Measurements from ENCODE around the gene ITM2C.

DNA sequence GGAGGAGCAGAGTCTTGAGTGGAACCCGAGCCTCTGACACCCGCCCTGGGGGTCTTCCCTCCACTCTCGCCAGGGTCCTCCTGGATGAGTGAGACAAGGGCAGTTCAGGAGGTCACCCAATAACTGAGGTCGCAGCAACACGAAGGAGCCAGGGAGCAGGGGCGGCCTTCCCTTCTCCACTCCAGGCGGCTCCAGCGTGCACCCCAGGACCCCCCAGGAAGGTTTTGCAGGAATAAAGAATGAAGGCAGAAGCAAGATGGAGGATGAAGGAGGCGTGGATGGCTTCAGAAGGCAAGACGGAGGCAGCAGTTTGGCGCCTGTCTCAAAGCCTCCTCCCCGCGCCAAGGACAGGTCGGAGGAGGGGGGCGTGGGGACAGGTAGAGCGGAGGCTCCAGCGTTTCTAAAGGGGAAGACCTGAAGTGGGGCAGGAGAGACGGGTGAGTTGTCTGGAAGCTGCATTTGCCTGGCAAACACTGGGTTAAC is 579 bp upstream of the ITM2C start:
- no peak for TF ChIP-seq ZNF24 (tag by site-specific recombination; IDR thresholded peaks at IDR 0.05)
- TF ChIP-seq GLI4 (tag by site-specific recombination; IDR thresholded peaks at IDR 0.05): no peak
- TF ChIP-seq, protein P1, sequence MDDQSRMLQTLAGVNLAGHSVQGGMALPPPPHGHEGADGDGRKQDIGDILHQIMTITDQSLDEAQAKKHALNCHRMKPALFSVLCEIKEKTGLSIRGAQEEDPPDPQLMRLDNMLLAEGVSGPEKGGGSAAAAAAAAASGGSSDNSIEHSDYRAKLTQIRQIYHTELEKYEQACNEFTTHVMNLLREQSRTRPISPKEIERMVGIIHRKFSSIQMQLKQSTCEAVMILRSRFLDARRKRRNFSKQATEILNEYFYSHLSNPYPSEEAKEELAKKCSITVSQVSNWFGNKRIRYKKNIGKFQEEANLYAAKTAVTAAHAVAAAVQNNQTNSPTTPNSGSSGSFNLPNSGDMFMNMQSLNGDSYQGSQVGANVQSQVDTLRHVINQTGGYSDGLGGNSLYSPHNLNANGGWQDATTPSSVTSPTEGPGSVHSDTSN (CRISPR knock-in tag; IDR thresholded peaks at IDR 0.05): no peak
- no peak for TF ChIP-seq ZNF175 (tag by site-specific recombination; IDR thresholded peaks at IDR 0.05)
- TF ChIP-seq, protein P2, sequence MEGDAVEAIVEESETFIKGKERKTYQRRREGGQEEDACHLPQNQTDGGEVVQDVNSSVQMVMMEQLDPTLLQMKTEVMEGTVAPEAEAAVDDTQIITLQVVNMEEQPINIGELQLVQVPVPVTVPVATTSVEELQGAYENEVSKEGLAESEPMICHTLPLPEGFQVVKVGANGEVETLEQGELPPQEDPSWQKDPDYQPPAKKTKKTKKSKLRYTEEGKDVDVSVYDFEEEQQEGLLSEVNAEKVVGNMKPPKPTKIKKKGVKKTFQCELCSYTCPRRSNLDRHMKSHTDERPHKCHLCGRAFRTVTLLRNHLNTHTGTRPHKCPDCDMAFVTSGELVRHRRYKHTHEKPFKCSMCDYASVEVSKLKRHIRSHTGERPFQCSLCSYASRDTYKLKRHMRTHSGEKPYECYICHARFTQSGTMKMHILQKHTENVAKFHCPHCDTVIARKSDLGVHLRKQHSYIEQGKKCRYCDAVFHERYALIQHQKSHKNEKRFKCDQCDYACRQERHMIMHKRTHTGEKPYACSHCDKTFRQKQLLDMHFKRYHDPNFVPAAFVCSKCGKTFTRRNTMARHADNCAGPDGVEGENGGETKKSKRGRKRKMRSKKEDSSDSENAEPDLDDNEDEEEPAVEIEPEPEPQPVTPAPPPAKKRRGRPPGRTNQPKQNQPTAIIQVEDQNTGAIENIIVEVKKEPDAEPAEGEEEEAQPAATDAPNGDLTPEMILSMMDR (tag by site-specific recombination; IDR thresholded peaks at IDR 0.05): no peak
- no peak for TF ChIP-seq ZNF830 (tag by site-specific recombination; IDR thresholded peaks at IDR 0.05; ENCODE audit: low read depth)
- TF ChIP-seq GLIS1 (tag by site-specific recombination; IDR thresholded peaks at IDR 0.05): no peak; the same call in 1 of the 2 replicates
- no peak for TF ChIP-seq SALL2 (tag by site-specific recombination; IDR thresholded peaks at IDR 0.05; ENCODE audit: borderline replicate concordance)
- TF ChIP-seq ZNF23 (tag by site-specific recombination; IDR thresholded peaks at IDR 0.05; ENCODE audit: borderline replicate concordance): no peak
- no peak for TF ChIP-seq ZNF768 (tag by site-specific recombination; IDR thresholded peaks at IDR 0.05)
- TF ChIP-seq ZNF76 (tag by site-specific recombination; IDR thresholded peaks at IDR 0.05; ENCODE audit: borderline replicate concordance, low read depth): no peak
- TF ChIP-seq, protein P3, sequence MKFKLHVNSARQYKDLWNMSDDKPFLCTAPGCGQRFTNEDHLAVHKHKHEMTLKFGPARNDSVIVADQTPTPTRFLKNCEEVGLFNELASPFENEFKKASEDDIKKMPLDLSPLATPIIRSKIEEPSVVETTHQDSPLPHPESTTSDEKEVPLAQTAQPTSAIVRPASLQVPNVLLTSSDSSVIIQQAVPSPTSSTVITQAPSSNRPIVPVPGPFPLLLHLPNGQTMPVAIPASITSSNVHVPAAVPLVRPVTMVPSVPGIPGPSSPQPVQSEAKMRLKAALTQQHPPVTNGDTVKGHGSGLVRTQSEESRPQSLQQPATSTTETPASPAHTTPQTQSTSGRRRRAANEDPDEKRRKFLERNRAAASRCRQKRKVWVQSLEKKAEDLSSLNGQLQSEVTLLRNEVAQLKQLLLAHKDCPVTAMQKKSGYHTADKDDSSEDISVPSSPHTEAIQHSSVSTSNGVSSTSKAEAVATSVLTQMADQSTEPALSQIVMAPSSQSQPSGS (tag by site-specific recombination; IDR thresholded peaks at IDR 0.05; ENCODE audit: low read depth): no peak

Data from HEK293 (cell line).